Common myeloid progenitor, CD34-positive (primary cell): ENCODE results near the gene PLPPR5.

Experiments used
- CTCF ChIA-PET: fragments of 350-600 bp; sonication (Branson Sonifier 250); formaldehyde crosslinking; loops from one replicate; lab custom pipeline; 2021; ENCODE audit warnings: antibody characterized with exemption; lab: Charles Lee
- POLR2A ChIA-PET: fragments of 350-600 bp; sonication (Branson Sonifier 250); formaldehyde crosslinking; loops from one replicate; lab custom pipeline; 2021; ENCODE audit warnings: antibody characterized with exemption; lab: Charles Lee
- DNase-seq, 3 donors: peaks; one replicate each; pipeline versions ENCODE4 v3.0.0 to v3.0.0-alpha.2; 2013
- H3K27ac ChIP-seq, 2 experiments: 1 replicate in 1 of 2; 2 replicates in 1 of 2; pipeline ENCODE4 v1.7.0; 2013; ENCODE audit warnings: inconsistent platforms in 2 of 2, low read length in 2 of 2, mild to moderate bottlenecking in 2 of 2, low read depth in 1 of 2, moderate library complexity in 1 of 2; ENCODE audit not compliant: severe bottlenecking in 2 of 2, insufficient read depth in 1 of 2, poor library complexity in 1 of 2
- H3K27me3 ChIP-seq, 5 experiments: replicated peaks in 2 of 5; 1 replicate in 3 of 5; 2 replicates in 2 of 5; pipeline versions ENCODE4 v1.6.1 to v1.7.0; 2013; ENCODE audit warnings: low read length in 4 of 5, mild to moderate bottlenecking in 2 of 5, moderate library complexity in 2 of 5, inconsistent platforms in 1 of 5; ENCODE audit not compliant: insufficient read depth in 5 of 5, control insufficient read depth in 4 of 5
- H3K36me3 ChIP-seq, 4 experiments: 1 replicate in 2 of 4; 2 replicates in 2 of 4; pipeline versions ENCODE4 v1.6.1 to v1.7.0; 2013; ENCODE audit warnings: low read length in 3 of 4, control low read depth in 1 of 4, mild to moderate bottlenecking in 1 of 4; ENCODE audit not compliant: control insufficient read depth in 4 of 4, insufficient read depth in 4 of 4
- H3K4me1 ChIP-seq, 4 experiments: 1 replicate in 3 of 4; 2 replicates in 1 of 4; pipeline versions ENCODE4 v1.6.1 to v1.7.1; 2013; ENCODE audit warnings: low read length in 3 of 4, mild to moderate bottlenecking in 3 of 4, control low read depth in 1 of 4, inconsistent platforms in 1 of 4, moderate library complexity in 1 of 4; ENCODE audit not compliant: control insufficient read depth in 4 of 4, insufficient read depth in 4 of 4; ENCODE audit errors: control extremely low read depth in 1 of 4
- H3K4me3 ChIP-seq, 7 experiments: 1 replicate in 4 of 7; 2 replicates in 3 of 7; pipeline versions ENCODE4 v1.5.1 to v1.7.0; 2013; ENCODE audit warnings: mild to moderate bottlenecking in 7 of 7, low read length in 6 of 7, moderate library complexity in 6 of 7, inconsistent platforms in 2 of 7, low read depth in 2 of 7, control low read depth in 1 of 7; ENCODE audit not compliant: insufficient read depth in 4 of 7, control insufficient read depth in 1 of 7; ENCODE audit errors: extremely low read depth in 1 of 7
- H3K9me3 ChIP-seq, 5 experiments: 1 replicate in 4 of 5; 2 replicates in 1 of 5; pipeline versions ENCODE4 v1.6.1 to v1.7.1; 2013; ENCODE audit warnings: low read length in 4 of 5, mild to moderate bottlenecking in 2 of 5, inconsistent platforms in 1 of 5, low read depth in 1 of 5, moderate library complexity in 1 of 5; ENCODE audit not compliant: control insufficient read depth in 4 of 5, insufficient read depth in 2 of 5; ENCODE audit errors: control extremely low read depth in 1 of 5
- WGBS: methylation state at CpG from one replicate; pipeline ENCODE4 v1.1.5; 2013; ENCODE audit not compliant: insufficient coverage; 5-methylcytosine and 5-hydroxymethylcytosine counted together

PLPPR5 gene

GRCh38 chr1:98865796-98866195 lies 138.9 kb downstream of the PLPPR5 start:
- Histone ChIP-seq H3K27ac (no peak overlapping the region), H3K4me3 (no peak overlapping the region), H3K9me3 (peaks cover 2 to 9% (median 6%) of the 10 kb centered on the region in 5 experiments), H3K4me1 (peaks cover 0 to 5% (median 3%) of the 10 kb centered on the region in 4 experiments), H3K27me3 (no peaks in the 10 kb centered on the region), H3K36me3 (no peaks in the 10 kb centered on the region)
- 100% methylated on average over 1 of the region's 1 CpG for WGBS
- ChIA-PET POLR2A (no interaction called here), CTCF (no interaction called here)
- DNase-seq, result no peak

- Histone ChIP-seq H3K9me3 (peaks cover 0 to 1% (median 0%) of the 10 kb centered on the region in 5 experiments), H3K27me3 (no peaks in the 10 kb centered on the region), H3K36me3 (no peaks in the 10 kb centered on the region), H3K4me3 (no peak overlapping the region), H3K4me1 (no peaks in the 10 kb centered on the region), H3K27ac (no peak overlapping the region)
- POLR2A ChIA-PET, result no interaction called here
- WGBS, result 60% methylated on average over 1 of the region's 1 CpG
- CTCF ChIA-PET, result no interaction called here
- DNase-seq, result peak in 1 of 3 donors; percentile 13
Measured at GRCh38 chr1:98860329-98860728, 144.3 kb downstream of the PLPPR5 start.

- H3K36me3 ChIP-seq, result no peaks in the 10 kb centered on the region
- WGBS, result 9% methylated on average over 1 of the region's 4 CpGs
- H3K27ac ChIP-seq, result no peak overlapping the region
Measured at GRCh38 chr1:98854137-98854536, 150.5 kb downstream of the PLPPR5 start.

GRCh38 chr1:98849969-98850636 lies 154.6 kb downstream of the PLPPR5 start:
- no peaks in the 10 kb centered on the region for H3K9me3 ChIP-seq
- H3K4me3 ChIP-seq, result no peak overlapping the region
- no peaks in the 10 kb centered on the region for H3K36me3 ChIP-seq
- no peaks in the 10 kb centered on the region for H3K27me3 ChIP-seq
- H3K27ac ChIP-seq, result no peak overlapping the region
- 100% methylated on average over 1 of the region's 1 CpG for WGBS
- POLR2A ChIA-PET, result no interaction called here
- peaks cover 0 to 4% (median 2%) of the 10 kb centered on the region in 4 experiments for H3K4me1 ChIP-seq
- DNase-seq, result no peak
- CTCF ChIA-PET, result no interaction called here

More at GRCh38 chr1:98854137-98854536, 150.5 kb downstream of the PLPPR5 start:
- H3K9me3 ChIP-seq, result no peaks in the 10 kb centered on the region
- peak in 2 of 3 donors; percentile 5 to 31 for DNase-seq
- peaks cover 0 to 4% (median 2%) of the 10 kb centered on the region in 4 experiments for H3K4me1 ChIP-seq
- no peaks in the 10 kb centered on the region for H3K27me3 ChIP-seq
- ChIA-PET POLR2A (no interaction called here), CTCF (no interaction called here)
- no peak overlapping the region for H3K4me3 ChIP-seq

- ChIA-PET POLR2A (interaction anchor here (0.8 kb wide), 1 partner anchor 183 kb away, joined by 3 read pairs; no protein-coding TSS in a partner anchor), CTCF (no interaction called here)
- Histone ChIP-seq H3K4me1 (no peaks in the 10 kb centered on the region), H3K36me3 (no peaks in the 10 kb centered on the region), H3K27ac (no peak overlapping the region), H3K27me3 (no peaks in the 10 kb centered on the region), H3K9me3 (no peaks in the 10 kb centered on the region), H3K4me3 (no peak overlapping the region)
- WGBS, result 100% methylated on average over 1 of the region's 2 CpGs
- DNase-seq, result no peak
Measured at GRCh38 chr1:98842241-98842640, 162.4 kb downstream of the PLPPR5 start.
